ENCODE results near the gene NRAS.
A peak's percentile ranks its signal among the peaks of the same experiment; 100 is the strongest.
"Not testable (repeated sequence)": the region's sequence is repeated elsewhere in the genome, so short reads cannot be mapped to it uniquely, and the experiment has no call there.

NRAS gene

DNA sequence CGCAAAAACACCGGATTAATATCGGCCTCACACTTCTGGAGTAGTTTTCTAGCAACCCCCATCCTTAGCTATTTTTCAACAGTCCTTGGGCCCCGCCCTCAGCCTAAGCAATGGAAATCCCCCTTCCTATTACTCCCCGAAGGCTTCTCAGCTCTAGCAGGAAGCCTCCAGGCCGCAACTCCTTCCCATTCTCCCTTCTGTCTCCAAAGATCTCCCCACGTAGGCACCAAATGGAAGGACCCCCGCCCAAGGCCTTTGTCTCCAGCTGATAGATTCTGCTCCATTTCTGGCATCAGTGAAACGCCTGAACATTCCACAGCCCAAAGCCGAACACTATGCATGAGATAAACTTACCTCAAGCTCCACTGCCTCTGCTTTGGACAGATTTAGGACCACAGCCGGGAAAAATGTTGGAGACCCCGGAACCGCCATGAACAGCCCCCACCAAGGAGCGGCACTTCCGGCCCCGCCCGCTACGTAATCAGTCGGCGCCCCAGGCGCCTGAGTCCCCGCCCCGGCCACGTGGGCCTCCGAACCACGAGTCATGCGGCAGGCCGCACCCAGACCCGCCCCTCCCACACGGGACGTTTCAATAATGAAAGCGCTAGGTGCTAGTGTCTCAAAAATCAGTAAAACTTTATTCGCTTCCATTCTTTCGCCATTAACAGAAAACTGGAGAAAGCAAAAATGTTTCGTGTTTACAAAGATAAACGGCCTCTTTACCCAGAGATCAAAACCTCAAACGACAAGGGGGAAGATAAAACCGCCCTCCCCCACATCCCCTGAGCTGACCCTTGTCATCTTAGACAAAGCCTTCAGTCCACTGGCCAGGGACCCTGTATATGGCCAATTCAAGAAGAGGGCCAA, at the start of gene NRAS:
Gene NRAS, minus strand, starts transcription at position 468 of the 867 bp plus-strand sequence. CDS start 611 bp downstream, outside the sequence.
- no peak for FAIRE-seq

- no peak for FAIRE-seq
Measured at GRCh38 chr1:114764689-114765088, 48.1 kb upstream of the NRAS start.

DNA sequence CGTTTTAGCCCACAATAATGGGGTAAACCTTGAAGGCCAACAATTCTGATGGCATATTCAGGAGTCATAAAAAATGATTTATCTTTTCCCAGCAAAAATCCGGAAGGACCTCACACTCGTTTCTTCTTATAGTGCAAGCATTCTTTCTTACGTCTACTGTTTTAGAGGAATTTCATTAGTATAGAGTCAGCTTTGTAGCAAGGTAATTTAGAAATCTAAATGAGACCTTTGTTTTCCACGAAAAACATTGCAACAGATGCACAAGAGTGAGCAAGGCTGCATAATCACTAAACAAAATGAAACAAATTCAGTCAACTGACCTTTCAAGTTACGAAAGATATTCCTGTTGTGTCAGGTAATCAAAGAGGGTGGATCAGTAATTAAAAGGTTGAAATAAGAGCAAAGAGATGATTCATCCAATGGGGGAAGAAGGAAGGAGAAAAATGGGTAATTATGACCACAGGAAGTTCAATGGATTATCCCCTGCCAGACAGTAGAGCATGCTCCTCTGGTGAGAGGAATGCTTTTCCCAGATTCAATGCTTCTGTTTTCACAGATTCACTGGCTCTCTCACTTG, 41.8 kb upstream of the NRAS start:
- FAIRE-seq = no peak

DNA sequence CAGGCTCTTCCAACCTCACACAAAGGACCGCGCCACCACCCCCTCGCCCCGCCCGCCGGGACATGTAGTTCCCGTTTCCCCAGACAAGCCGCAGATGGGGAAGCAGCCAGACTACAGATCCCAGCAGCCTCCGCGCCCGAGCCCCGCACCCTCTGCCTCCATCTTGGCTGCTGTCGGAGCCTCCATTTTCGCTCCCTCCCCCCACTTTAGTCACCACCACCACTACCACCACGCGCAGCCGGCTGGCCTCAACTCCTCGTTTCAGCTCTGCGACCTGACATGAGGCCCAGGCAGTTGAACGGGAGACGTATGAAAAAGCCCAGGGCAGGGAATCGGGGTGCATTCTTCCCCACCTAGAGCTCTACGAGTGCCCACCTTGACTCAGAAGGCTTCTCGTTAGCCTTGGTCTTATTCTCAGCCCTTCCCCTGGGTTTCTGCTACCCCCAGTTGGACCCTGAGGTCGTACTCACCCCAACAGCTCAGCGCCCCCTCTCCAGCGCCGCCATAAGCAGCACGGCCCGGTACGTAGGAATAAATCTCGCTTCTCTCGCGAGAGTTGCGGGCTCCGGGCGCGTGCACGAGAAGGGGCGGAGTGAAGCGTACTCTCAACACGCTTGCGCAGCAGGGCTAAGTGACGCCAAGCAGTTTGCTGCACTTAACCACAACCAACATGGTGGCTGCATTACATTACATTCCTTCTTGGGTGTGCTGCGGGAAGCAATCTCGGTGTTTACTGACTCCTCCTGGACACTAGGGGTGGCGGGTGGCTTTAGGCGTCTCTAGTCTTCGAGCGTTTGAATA, 41.1 kb upstream of the NRAS start, which contains the start of gene CSDE1:
Gene CSDE1, minus strand, starts transcription at position 530 of the 801 bp plus-strand sequence. CDS start 18,094 bp downstream, outside the sequence.
- peak; percentile 85 for FAIRE-seq

- no peak for FAIRE-seq
Measured at GRCh38 chr1:114756949-114757454, 40.4 kb upstream of the NRAS start.

DNA sequence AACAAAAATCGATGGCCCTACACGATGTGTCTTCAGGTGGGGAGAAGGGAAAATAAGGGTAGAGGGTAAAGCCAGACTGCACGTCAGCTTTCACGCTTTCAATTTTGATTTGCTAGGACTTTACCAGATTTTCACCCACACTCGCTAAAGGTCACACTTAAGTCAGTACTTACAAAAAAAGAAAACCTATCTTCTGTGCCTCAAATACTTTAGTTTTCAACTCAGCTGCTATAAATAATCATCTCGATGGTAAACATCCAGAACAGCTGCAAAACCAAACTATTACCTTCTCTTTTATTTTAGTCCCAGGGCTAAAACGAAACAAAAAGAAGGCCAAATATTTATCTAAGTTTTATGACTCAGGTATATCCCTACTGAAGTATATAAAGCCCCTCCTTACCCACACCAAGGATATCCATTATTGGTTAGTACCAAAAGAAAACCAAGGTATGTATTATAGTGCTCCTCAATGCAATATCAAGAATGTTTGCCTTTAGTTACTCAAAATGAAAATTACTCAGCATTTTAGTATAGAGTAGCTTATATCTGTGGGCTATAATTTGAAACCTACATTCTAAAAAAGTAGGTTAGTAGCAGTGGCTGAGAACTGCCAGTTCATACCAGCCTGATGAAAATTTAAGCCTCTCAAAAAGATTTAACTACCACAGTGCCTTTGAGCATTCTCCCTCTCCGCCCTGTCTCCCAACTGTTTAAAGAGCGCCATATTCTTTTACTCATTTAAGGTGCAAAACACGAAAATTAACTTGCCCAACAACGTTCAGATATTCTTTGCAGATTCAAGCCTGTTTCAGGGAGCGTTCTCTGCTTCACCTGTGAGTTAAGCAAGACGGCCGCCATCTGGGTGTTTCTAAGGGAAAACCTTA, 39.7 kb upstream of the NRAS start:
- no peak for FAIRE-seq

GRCh38 chr1:114755006-114755931, 38.7 kb upstream of the NRAS start:
- FAIRE-seq = no peak

GRCh38 chr1:114753702-114754101, 37.1 kb upstream of the NRAS start:
- not testable (repeated sequence) for FAIRE-seq

DNA sequence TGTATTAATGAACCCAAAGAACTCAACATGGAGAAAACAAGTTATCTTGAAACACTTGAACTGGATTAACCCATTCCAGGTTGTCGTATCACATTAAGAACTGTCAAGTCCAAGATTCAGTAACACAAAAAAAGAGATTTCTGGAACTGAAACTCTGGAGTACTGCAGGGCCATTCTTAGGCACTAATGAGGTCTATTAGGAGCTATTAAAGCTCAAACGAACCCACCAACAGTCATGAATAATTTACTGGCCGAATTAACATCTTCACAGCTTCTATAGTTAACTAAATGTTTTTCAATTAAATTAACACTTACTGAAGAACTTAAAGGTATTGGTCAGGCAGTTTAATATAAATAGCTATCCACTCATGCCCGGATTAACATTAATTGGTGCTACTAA, 36.6 kb upstream of the NRAS start:
- no peak for FAIRE-seq

DNA sequence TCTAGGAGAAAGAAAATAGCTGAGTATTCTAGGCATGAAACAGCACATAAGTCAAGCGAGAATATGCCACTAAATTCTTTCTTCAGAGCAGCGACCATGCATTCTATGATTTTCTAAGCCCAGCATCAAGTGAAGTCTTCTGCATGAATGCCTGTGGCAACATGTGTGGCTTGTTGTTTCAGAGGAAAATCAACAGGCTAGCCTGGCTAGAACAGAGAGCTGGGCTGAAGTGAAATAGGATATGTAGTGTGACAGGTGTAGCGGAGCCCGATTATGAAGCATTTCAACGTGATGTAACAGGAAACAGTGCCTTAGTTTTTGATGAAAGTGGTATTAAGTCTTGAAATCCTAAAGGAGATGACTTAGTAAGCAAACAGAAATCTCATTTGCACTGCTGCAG, 34.2 kb upstream of the NRAS start:
- no peak for FAIRE-seq

DNA sequence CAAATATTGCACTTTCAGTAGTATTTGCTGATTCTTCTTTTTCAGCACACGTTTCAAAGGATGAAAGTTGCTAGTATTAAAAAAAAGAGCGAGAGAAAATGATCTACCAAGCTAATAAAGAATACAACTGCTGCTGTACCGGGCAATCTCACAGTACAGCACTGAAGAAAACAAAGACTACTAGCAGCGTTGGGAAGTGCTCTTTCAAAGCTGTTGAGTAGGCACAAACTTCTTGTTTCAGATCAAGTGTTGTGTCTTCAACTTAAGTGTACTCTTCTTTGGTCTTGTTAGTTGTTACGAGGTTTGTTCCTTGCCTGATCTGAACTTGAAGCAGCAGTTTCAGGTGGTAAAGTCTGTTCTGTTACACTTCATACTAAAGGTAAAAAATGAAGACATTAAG, 33.3 kb upstream of the NRAS start:
- no peak for FAIRE-seq

DNA sequence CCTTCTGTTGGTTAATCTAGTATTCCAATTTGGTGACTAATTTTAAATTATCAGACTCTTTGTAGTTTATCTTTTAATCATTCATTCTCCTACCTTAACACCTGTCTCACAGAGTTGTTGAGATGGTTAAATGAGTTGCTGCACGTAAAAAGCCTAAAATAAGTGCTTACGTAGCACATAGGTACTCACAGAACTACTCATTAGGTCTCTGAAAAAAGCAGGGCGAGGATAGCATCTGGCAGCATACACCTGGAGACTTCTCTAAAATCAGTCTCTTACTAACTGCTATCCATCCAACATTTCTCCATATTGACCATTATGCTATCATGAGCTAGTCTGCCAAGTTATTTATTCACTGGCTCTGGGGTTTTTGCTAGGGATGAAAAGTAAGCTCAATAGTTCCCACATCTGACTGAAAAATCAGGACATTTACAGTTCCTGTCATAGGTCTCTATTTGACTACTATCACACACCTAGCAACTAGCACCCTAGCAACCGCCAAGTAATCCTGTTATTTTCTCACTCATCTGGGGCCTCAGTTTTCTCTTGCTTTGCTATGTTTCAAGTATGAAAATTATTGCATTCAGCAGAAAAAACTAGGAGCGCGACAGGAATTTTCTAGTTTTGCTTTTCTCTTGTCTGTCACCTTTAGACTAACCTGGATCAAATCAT, 30.0 kb upstream of the NRAS start:
- no peak for FAIRE-seq

DNA sequence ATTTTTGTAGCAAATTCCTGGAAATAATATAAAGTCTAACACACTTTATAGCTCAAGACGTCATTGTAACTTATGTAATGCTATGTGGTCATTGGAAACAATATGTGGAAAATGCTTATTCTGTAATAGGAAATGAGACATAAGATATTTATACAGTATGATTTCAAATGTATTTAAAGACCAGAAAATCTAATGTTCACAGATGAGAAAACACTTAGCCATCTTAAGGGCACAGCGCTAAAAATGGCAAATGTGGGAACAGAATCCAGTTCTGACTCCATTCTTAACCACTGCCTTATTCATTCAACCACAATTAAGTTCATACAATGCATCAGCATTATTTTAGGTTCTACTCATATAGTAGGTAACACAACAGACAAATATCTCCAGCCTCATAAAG, 28.7 kb upstream of the NRAS start:
- no peak for FAIRE-seq

DNA sequence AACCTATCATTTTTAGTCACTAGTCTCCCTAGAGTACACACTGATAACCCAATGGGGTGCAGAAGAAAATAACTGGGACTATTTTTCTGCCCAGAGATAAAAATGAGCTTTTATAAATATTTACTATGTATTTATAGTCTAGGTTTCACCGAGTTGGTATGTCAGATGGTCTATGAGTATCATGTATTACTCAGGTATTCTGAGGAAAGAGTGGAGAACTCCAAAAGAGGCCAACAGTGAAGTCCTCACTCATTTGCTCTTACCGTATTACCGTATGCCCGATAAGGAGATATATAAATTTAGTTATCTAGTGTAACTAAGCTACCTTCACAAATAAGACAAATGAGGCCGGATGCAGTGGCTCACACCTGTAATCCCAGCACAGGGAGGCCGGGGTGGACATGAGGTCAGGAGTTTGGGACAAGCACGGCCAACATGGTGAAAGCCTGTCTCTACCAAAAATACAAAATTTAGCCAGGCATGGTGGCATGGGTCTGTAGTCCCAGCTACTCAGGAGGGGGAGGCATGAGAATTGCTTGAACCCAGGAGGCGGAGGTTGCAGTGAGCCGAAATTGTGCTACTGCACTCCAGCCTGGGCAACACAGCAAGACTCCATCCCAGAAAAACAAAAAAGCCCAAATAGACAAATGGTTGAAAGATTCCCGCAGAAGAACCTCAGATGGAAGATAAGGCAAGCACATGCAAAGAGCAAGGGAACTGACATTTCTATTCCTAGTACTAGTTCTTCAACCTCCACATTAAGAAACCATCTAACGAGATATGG, 25.6 kb upstream of the NRAS start:
- FAIRE-seq = no peak

GRCh38 chr1:114740331-114740730, 23.8 kb upstream of the NRAS start:
- no peak for FAIRE-seq

- no peak for FAIRE-seq
Measured at GRCh38 chr1:114737314-114737849, 20.8 kb upstream of the NRAS start.

- no peak for FAIRE-seq
Measured at GRCh38 chr1:114735479-114735878, 18.9 kb upstream of the NRAS start.

GRCh38 chr1:114729782-114730181, 13.2 kb upstream of the NRAS start:
- no peak for FAIRE-seq

GRCh38 chr1:114728553-114728952, 12.0 kb upstream of the NRAS start:
- no peak for FAIRE-seq

Data from TTC549 (cell line).